ENCODE results near the gene CEP192.

Gene CEP192

GRCh38 chr18:13103366-13103765 lies 112.2 kb downstream of the CEP192 start:
- no peak overlapping the region for H3K4me3 ChIP-seq (ENCODE audit: control insufficient read depth, low read depth, low read length)
- TF ChIP-seq, protein P1, sequence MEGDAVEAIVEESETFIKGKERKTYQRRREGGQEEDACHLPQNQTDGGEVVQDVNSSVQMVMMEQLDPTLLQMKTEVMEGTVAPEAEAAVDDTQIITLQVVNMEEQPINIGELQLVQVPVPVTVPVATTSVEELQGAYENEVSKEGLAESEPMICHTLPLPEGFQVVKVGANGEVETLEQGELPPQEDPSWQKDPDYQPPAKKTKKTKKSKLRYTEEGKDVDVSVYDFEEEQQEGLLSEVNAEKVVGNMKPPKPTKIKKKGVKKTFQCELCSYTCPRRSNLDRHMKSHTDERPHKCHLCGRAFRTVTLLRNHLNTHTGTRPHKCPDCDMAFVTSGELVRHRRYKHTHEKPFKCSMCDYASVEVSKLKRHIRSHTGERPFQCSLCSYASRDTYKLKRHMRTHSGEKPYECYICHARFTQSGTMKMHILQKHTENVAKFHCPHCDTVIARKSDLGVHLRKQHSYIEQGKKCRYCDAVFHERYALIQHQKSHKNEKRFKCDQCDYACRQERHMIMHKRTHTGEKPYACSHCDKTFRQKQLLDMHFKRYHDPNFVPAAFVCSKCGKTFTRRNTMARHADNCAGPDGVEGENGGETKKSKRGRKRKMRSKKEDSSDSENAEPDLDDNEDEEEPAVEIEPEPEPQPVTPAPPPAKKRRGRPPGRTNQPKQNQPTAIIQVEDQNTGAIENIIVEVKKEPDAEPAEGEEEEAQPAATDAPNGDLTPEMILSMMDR (conservative IDR thresholded peaks at IDR 0.05; ENCODE audit: control insufficient read depth, insufficient read depth, low read depth, low read length): peak; percentile 28
- DNase-seq (ENCODE audit: low read depth): peak; percentile 11

- TF ChIP-seq, protein P1 (conservative IDR thresholded peaks at IDR 0.05; ENCODE audit: control insufficient read depth, insufficient read depth, low read depth, low read length): no peak
These were observed 113.9 kb downstream of the CEP192 start for GRCh38 chr18:13105059-13105458.

DNA sequence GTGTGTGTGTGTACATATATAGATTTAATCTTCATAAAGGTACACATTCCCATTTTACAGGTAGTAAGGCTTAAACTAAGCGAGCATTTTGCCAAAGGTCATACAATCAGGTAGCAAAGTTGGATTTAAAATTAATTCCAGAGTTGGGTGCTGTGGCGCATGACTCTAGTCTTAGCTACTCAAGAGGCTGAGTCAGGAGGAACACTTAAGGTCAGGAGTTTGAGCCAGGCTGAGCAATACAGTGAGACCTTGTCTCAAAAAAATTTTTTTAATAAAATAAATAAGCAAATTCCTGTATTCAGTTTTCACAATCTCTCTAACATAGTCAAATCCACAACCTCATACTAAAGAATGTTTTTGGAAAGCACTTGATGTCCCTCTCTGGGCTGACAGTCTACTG lies 115.9 kb downstream of the CEP192 start:
- TF ChIP-seq, protein P1 (conservative IDR thresholded peaks at IDR 0.05; ENCODE audit: control insufficient read depth, insufficient read depth, low read depth, low read length): no peak
- H3K4me3 ChIP-seq (ENCODE audit: control insufficient read depth, low read depth, low read length): no peak overlapping the region
- peak; percentile 49 for DNase-seq (ENCODE audit: low read depth)

More at GRCh38 chr18:13105059-13105458, 113.9 kb downstream of the CEP192 start:
- DNase-seq (ENCODE audit: low read depth): no peak
- H3K4me3 ChIP-seq (ENCODE audit: control insufficient read depth, low read depth, low read length): no peak overlapping the region

GRCh38 chr18:13108330-13108729 lies 117.2 kb downstream of the CEP192 start:
- no peak for DNase-seq (ENCODE audit: low read depth)
- TF ChIP-seq, protein P1 (conservative IDR thresholded peaks at IDR 0.05; ENCODE audit: control insufficient read depth, insufficient read depth, low read depth, low read length): no peak
- no peak overlapping the region for H3K4me3 ChIP-seq (ENCODE audit: control insufficient read depth, low read depth, low read length)

- no peak for DNase-seq (ENCODE audit: low read depth)
- TF ChIP-seq, protein P1 (conservative IDR thresholded peaks at IDR 0.05; ENCODE audit: control insufficient read depth, insufficient read depth, low read depth, low read length): no peak
- H3K4me3 ChIP-seq (ENCODE audit: control insufficient read depth, low read depth, low read length): no peak overlapping the region
These were observed 119.4 kb downstream of the CEP192 start for GRCh38 chr18:13110559-13110958.

- TF ChIP-seq, protein P1 (conservative IDR thresholded peaks at IDR 0.05; ENCODE audit: control insufficient read depth, insufficient read depth, low read depth, low read length): peak; percentile 19
- no peak overlapping the region for H3K4me3 ChIP-seq (ENCODE audit: control insufficient read depth, low read depth, low read length)
- peak; percentile 39 for DNase-seq (ENCODE audit: low read depth)
These were observed 121.8 kb downstream of the CEP192 start for GRCh38 chr18:13112982-13113381.

DNA sequence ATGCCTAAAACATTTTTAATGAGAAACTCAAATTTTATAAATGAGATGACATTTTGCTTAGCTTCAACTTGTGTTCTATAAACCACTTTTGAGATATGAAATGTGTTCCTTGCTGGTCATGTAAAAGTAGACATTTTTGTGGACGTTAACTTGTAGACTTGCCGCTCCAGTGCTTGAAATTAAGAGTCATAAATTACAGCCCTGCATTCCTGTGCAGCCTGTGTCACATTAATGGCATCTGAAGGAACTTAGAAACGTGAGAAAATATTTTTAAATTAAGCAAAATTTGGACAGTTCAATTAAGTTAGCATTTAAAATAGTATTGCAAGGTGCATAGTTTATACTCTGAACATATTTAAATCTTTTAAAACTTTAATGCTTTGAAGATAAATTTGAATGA lies 129.1 kb downstream of the CEP192 start:
- no peak for DNase-seq (ENCODE audit: low read depth)
- TF ChIP-seq, protein P1 (conservative IDR thresholded peaks at IDR 0.05; ENCODE audit: control insufficient read depth, insufficient read depth, low read depth, low read length): no peak
- no peak overlapping the region for H3K4me3 ChIP-seq (ENCODE audit: control insufficient read depth, low read depth, low read length)

Data from fibroblast of mammary gland (primary cell).